Measurements from ENCODE around the gene ZNF581. TPM values are rescaled to one million over a fixed set of nuclear protein-coding genes. Genes with fewer than 3 reads are reported as not detected.

ZNF581 gene
- total RNA-seq, 4 donors from 2014 or later, result 5.7 to 19.4 (median 8.8) TPM

GRCh38 chr19:55606817-55607216 is 36.6 kb upstream of the ZNF581 start:
- H3K4me3 ChIP-seq, result peak overlapping the region in 1 of 4 donors; percentile 100
- no peaks in the 10 kb centered on the region for H3K9me3 ChIP-seq
- H3K36me3 ChIP-seq, result peaks cover 0 to 36% (median 0%) of the 10 kb centered on the region in 3 donors
- WGBS, 2 donors, result 64 to 70% methylated on average over 9 of the region's 9 CpGs
- no peak for DNase-seq (ENCODE audit: low spot score in 2 of 2)
- peaks cover 0 to 60% (median 11%) of the 10 kb centered on the region in 4 donors for H3K4me1 ChIP-seq
- TF ChIP-seq POLR2A (IDR thresholded peaks at IDR 0.05), result no peak
- TF ChIP-seq CTCF (IDR thresholded peaks at IDR 0.05), result no peak
- no peak for TF ChIP-seq EP300 (IDR thresholded peaks at IDR 0.05)
- peak overlapping the region in 1 of 4 donors; percentile 98 for H3K27ac ChIP-seq
- H3K27me3 ChIP-seq, result no peaks in the 10 kb centered on the region

GRCh38 chr19:55609326-55609725 is 34.1 kb upstream of the ZNF581 start:
- 91 to 95% methylated on average over 5 of the region's 5 CpGs for WGBS, 2 donors
- no peaks in the 10 kb centered on the region for H3K27me3 ChIP-seq
- no peak for DNase-seq (ENCODE audit: low spot score in 2 of 2)
- peaks cover 0 to 39% (median 0%) of the 10 kb centered on the region in 3 donors for H3K36me3 ChIP-seq
- no peak overlapping the region for H3K27ac ChIP-seq
- TF ChIP-seq EP300 (IDR thresholded peaks at IDR 0.05), result no peak
- no peak for TF ChIP-seq POLR2A (IDR thresholded peaks at IDR 0.05)
- no peak for TF ChIP-seq CTCF (IDR thresholded peaks at IDR 0.05)
- peaks cover 0 to 55% (median 10%) of the 10 kb centered on the region in 4 donors for H3K4me1 ChIP-seq
- H3K4me3 ChIP-seq, result no peak overlapping the region
- H3K9me3 ChIP-seq, result no peaks in the 10 kb centered on the region

GRCh38 chr19:55611300-55611982 is 32.0 kb upstream of the ZNF581 start:
- 77 to 81% methylated on average over 14 to 15 of the region's 15 CpGs for WGBS, 2 donors
- TF ChIP-seq POLR2A (IDR thresholded peaks at IDR 0.05) (no peak), EP300 (IDR thresholded peaks at IDR 0.05) (no peak), CTCF (IDR thresholded peaks at IDR 0.05) (no peak)
- H3K9me3 ChIP-seq, result no peaks in the 10 kb centered on the region
- H3K4me1 ChIP-seq, result peaks cover 0 to 42% (median 4%) of the 10 kb centered on the region in 4 donors
- no peak overlapping the region for H3K27ac ChIP-seq
- no peak overlapping the region for H3K4me3 ChIP-seq
- no peak for DNase-seq (ENCODE audit: low spot score in 2 of 2)
- H3K36me3 ChIP-seq, result peaks cover 0 to 61% (median 6%) of the 10 kb centered on the region in 3 donors
- H3K27me3 ChIP-seq, result no peaks in the 10 kb centered on the region

GRCh38 chr19:55611983-55612645 is 31.3 kb upstream of the ZNF581 start:
- TF ChIP-seq POLR2A (IDR thresholded peaks at IDR 0.05) (no peak), EP300 (IDR thresholded peaks at IDR 0.05) (no peak), CTCF (IDR thresholded peaks at IDR 0.05) (no peak)
- Histone ChIP-seq H3K9me3 (no peaks in the 10 kb centered on the region), H3K36me3 (peaks cover 0 to 67% (median 6%) of the 10 kb centered on the region in 3 donors), H3K4me1 (peaks cover 0 to 36% (median 0%) of the 10 kb centered on the region in 4 donors), H3K27ac (no peak overlapping the region), H3K27me3 (no peaks in the 10 kb centered on the region), H3K4me3 (no peak overlapping the region)
- 86 to 87% methylated on average over 3 of the region's 3 CpGs for WGBS, 2 donors
- DNase-seq (ENCODE audit: low spot score in 2 of 2), result no peak

GRCh38 chr19:55613396-55613795 is 30.1 kb upstream of the ZNF581 start:
- WGBS, 2 donors, result 89 to 92% methylated on average over 26 to 27 of the region's 27 CpGs
- Histone ChIP-seq H3K36me3 (peaks cover 0 to 78% (median 6%) of the 10 kb centered on the region in 3 donors), H3K4me1 (peaks cover 0 to 23% (median 0%) of the 10 kb centered on the region in 4 donors), H3K27me3 (no peaks in the 10 kb centered on the region), H3K4me3 (no peak overlapping the region), H3K27ac (no peak overlapping the region), H3K9me3 (no peaks in the 10 kb centered on the region)
- no peak for TF ChIP-seq POLR2A (IDR thresholded peaks at IDR 0.05)
- no peak for TF ChIP-seq EP300 (IDR thresholded peaks at IDR 0.05)
- no peak for TF ChIP-seq CTCF (IDR thresholded peaks at IDR 0.05)
- no peak for DNase-seq (ENCODE audit: low spot score in 2 of 2)

Data from tibial nerve (tissue), 4 donors.